Measurements from ENCODE around the gene RIMBP2.

RIMBP2 gene

DNA sequence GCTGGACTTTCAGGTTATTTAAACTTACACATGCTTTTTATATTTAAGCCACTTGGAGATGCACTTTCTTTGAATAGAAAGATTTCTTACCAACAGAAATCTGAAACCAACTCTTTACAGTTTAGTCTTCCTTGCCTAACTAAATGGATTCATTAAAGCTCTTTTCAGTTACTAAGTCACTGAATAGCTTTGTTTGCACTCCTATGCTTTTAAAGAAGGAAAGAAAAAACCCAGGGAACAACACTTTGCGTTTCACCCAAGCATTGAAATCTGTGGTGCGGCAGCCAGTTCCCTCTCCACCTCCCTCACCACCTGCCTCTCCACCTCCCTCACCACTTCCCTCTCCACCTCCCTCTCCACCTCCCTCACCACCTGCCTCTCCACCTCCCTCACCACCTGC lies 70.3 kb downstream of the RIMBP2 start:
- TF ChIP-seq, protein P1, sequence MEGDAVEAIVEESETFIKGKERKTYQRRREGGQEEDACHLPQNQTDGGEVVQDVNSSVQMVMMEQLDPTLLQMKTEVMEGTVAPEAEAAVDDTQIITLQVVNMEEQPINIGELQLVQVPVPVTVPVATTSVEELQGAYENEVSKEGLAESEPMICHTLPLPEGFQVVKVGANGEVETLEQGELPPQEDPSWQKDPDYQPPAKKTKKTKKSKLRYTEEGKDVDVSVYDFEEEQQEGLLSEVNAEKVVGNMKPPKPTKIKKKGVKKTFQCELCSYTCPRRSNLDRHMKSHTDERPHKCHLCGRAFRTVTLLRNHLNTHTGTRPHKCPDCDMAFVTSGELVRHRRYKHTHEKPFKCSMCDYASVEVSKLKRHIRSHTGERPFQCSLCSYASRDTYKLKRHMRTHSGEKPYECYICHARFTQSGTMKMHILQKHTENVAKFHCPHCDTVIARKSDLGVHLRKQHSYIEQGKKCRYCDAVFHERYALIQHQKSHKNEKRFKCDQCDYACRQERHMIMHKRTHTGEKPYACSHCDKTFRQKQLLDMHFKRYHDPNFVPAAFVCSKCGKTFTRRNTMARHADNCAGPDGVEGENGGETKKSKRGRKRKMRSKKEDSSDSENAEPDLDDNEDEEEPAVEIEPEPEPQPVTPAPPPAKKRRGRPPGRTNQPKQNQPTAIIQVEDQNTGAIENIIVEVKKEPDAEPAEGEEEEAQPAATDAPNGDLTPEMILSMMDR (IDR thresholded peaks at IDR 0.05), result no peak
- TF ChIP-seq ZFX (IDR thresholded peaks at IDR 0.05; ENCODE audit: borderline replicate concordance), result no peak
- no peak overlapping the region for H3K27ac ChIP-seq

- H3K27ac ChIP-seq, result no peak overlapping the region
- TF ChIP-seq, protein P1 (IDR thresholded peaks at IDR 0.05), result no peak
- no peak for TF ChIP-seq ZFX (IDR thresholded peaks at IDR 0.05; ENCODE audit: borderline replicate concordance)
These were observed 71.5 kb downstream of the RIMBP2 start for GRCh38 chr12:130644566-130644965.

- TF ChIP-seq, protein P1 (IDR thresholded peaks at IDR 0.05), result no peak
- H3K27ac ChIP-seq, result no peak overlapping the region
These were observed 72.0 kb downstream of the RIMBP2 start for GRCh38 chr12:130644146-130644545.

DNA sequence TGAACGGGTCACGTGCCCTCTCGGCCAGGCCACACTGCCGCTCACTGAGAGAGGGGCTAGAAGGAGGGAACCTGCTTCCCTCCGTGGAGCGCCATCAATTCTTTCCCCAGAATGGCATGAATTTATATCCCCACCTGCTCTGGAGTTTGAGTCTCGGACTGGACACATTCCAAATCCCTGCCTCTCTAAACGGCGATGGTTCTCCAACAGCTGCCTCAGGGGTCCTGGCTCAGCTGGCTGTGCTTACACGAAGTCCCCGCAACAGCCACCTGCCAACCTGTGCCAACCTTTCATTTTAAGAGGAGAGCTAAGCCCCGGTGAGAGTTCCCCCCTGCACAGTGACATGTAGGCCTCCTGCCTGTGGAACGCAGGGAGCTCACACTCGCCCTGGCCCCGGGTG lies 73.2 kb downstream of the RIMBP2 start:
- no peak overlapping the region for H3K27ac ChIP-seq
- TF ChIP-seq, protein P1 (IDR thresholded peaks at IDR 0.05), result no peak
- no peak for TF ChIP-seq ZFX (IDR thresholded peaks at IDR 0.05; ENCODE audit: borderline replicate concordance)

DNA sequence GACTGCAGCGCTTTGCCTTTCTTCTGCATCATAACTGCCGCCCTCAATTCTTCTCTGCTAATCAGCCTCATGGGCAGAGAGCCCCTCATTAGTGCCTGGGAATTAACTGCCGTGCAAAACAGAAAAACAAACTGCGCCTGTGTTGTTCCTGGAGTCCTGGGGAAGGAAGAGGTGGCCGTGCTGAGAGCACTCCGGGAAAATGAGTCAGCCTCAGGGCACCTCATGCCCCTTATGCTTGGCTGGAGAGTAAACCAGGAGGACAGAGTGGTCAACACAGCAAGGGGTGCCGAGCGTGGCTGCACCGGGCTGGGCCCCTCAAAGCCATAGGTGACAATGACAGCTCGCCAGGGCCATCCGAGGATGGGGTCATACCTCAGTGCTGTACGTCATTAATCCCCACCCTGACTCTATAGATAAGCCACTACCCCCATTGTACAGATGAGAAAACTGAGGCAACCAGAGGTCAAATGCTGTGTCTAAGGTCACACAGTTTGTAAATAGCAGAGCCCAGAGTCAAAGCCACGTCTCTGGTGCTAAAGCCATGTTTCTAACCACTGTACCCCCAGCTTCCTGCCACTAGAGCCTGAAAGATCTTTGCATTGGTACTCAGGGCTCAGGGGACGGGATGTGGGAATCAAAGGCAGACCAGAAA lies 74.4 kb downstream of the RIMBP2 start:
- H3K27ac ChIP-seq, result no peak overlapping the region
- no peak for TF ChIP-seq ZFX (IDR thresholded peaks at IDR 0.05; ENCODE audit: borderline replicate concordance)

- no peak overlapping the region for H3K27ac ChIP-seq
- no peak for TF ChIP-seq ZFX (IDR thresholded peaks at IDR 0.05; ENCODE audit: borderline replicate concordance)
- TF ChIP-seq, protein P1 (IDR thresholded peaks at IDR 0.05), result no peak
These were observed 75.2 kb downstream of the RIMBP2 start for GRCh38 chr12:130640901-130641300.

DNA sequence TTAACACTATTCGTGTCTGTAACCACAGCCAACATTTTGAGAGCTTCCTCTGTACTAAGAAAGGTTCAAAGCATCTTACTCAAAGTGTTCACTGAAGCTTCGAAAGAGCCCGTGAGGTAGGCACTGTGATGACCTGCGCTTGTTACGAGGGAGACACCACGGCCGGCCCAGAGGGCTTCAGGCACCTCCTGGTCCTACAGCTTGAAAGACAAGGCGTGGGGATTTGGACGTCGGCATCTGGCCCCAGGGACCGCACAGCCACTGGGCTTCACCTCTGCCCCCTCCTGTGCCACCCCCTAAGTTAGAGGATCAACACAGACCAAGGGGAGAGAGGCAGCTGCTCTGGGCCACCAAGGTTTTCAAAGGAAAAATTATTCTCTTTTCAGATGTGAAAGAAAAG lies 75.6 kb downstream of the RIMBP2 start:
- TF ChIP-seq ZFX (IDR thresholded peaks at IDR 0.05; ENCODE audit: borderline replicate concordance), result no peak
- TF ChIP-seq, protein P1 (IDR thresholded peaks at IDR 0.05), result no peak
- no peak overlapping the region for H3K27ac ChIP-seq
